GM23338 (cell line): Measurements from ENCODE around the gene ANO7. TPM values are rescaled to one million over a fixed set of nuclear protein-coding genes. Genes with fewer than 3 reads are reported as not detected.

Source experiments
- ATAC-seq: fragments of 200-7000 bp; cut with Tn5 transposase; 3 replicates; pipeline ENCODE4 v1.9.1; 2020
- DNase-seq: peaks from one replicate; pipeline ENCODE4 v3.0.0-alpha.2; 2015; ENCODE audit warnings: low spot score
- H2AFZ ChIP-seq: fragments of 200-600 bp; sonication (generic); 2 replicates; pipeline ENCODE4 v1.8.0; 2016; ENCODE audit warnings: antibody characterized with exemption, mild to moderate bottlenecking, moderate library complexity
- H3F3A ChIP-seq: fragments of 200-600 bp; sonication (generic); replicated peaks from 2 replicates; pipeline ENCODE4 v1.8.0; 2017; ENCODE audit warnings: antibody characterized with exemption, mixed run types, low read depth
- H3K27ac ChIP-seq: fragments of 200-600 bp; sonication (generic); 2 replicates; pipeline ENCODE4 v1.6.1; 2016; ENCODE audit warnings: low read depth
- H3K27me3 ChIP-seq: fragments of 200-600 bp; sonication (generic); 2 replicates; pipeline ENCODE4 v1.8.0; 2016; ENCODE audit warnings: mild to moderate bottlenecking, mixed run types, moderate library complexity; ENCODE audit not compliant: insufficient read depth
- H3K36me3 ChIP-seq: fragments of 200-600 bp; sonication (generic); 2 replicates; pipeline ENCODE4 v1.8.0; 2016; ENCODE audit warnings: mild to moderate bottlenecking; ENCODE audit not compliant: insufficient read depth
- H3K4me1 ChIP-seq: fragments of 200-600 bp; sonication (generic); 2 replicates; pipeline ENCODE4 v1.8.0; 2016; ENCODE audit warnings: mild to moderate bottlenecking, moderate library complexity; ENCODE audit not compliant: insufficient read depth
- H3K4me2 ChIP-seq: fragments of 200-600 bp; sonication (generic); 2 replicates; pipeline ENCODE4 v1.7.1; 2017; ENCODE audit warnings: mixed run types
- H3K4me3 ChIP-seq: fragments of 200-600 bp; sonication (generic); 2 replicates; pipeline ENCODE4 v1.6.1; 2016; ENCODE audit warnings: mixed run types
- H3K79me2 ChIP-seq: fragments of 200-600 bp; sonication (generic); replicated peaks from 2 replicates; pipeline ENCODE4 v1.8.0; 2017; ENCODE audit warnings: mild to moderate bottlenecking; ENCODE audit not compliant: insufficient read depth
- H3K9me2 ChIP-seq: fragments of 200-600 bp; sonication (generic); 2 replicates; pipeline ENCODE4 v1.8.0; 2017; ENCODE audit not compliant: insufficient read depth
- H4K20me1 ChIP-seq: fragments of 200-600 bp; sonication (generic); replicated peaks from 2 replicates; pipeline ENCODE4 v1.8.0; 2017; ENCODE audit warnings: mild to moderate bottlenecking; ENCODE audit not compliant: insufficient read depth
- H3K27ac Mint-ChIP-seq: 2 replicates; pipeline ENCODE4 v1.8.0; 2020; ENCODE audit warnings: inconsistent platforms, mild to moderate bottlenecking, moderate library complexity, mixed read lengths
- H3K27me3 Mint-ChIP-seq: 3 replicates; pipeline ENCODE4 v1.8.0; 2022; ENCODE audit warnings: low read depth, mild to moderate bottlenecking, moderate library complexity, mixed read lengths, inconsistent platforms; ENCODE audit not compliant: insufficient read depth, poor library complexity
- H3K36me3 Mint-ChIP-seq: 3 replicates; pipeline ENCODE4 v1.8.0; 2021; ENCODE audit warnings: low read depth, mild to moderate bottlenecking, inconsistent platforms, moderate library complexity, mixed read lengths
- H3K4me1 Mint-ChIP-seq: 3 replicates; pipeline ENCODE4 v1.8.0; 2020; ENCODE audit warnings: mild to moderate bottlenecking, inconsistent platforms, mixed read lengths
- H3K4me3 Mint-ChIP-seq: 3 replicates; pipeline ENCODE4 v1.8.0; 2021; ENCODE audit warnings: moderate library complexity, mild to moderate bottlenecking, inconsistent platforms, mixed read lengths
- H3K9me3 Mint-ChIP-seq: 3 replicates; pipeline ENCODE4 v1.8.0; 2020; ENCODE audit warnings: moderate library complexity, mild to moderate bottlenecking, inconsistent platforms, mixed read lengths
- ETS1 ChIP-seq: IDR thresholded peaks from 2 replicates; pipeline ENCODE4 v1.6.1; 2016; ENCODE audit warnings: antibody characterized with exemption
- EZH2 ChIP-seq: fragments of 200-600 bp; sonication (generic); IDR thresholded peaks from one replicate; pipeline ENCODE4 v1.8.0; 2017; ENCODE audit warnings: antibody characterized with exemption, mild to moderate bottlenecking, low read depth; ENCODE audit not compliant: unreplicated experiment
- EZH2phosphoT487 ChIP-seq: fragments of 200-600 bp; sonication (generic); IDR thresholded peaks from one replicate; pipeline ENCODE4 v1.8.1; 2018; ENCODE audit warnings: antibody characterized with exemption; ENCODE audit not compliant: unreplicated experiment
- NANOG ChIP-seq: IDR thresholded peaks from 2 replicates; pipeline ENCODE4 v1.6.1; 2016; ENCODE audit warnings: antibody characterized with exemption, borderline replicate concordance
- REST ChIP-seq: IDR thresholded peaks from one replicate; pipeline ENCODE4 v1.6.1; 2018; ENCODE audit warnings: antibody characterized with exemption; ENCODE audit not compliant: unreplicated experiment
- STAT1 ChIP-seq: IDR thresholded peaks from one replicate; pipeline ENCODE4 v1.6.1; 2016; ENCODE audit warnings: antibody characterized with exemption; ENCODE audit not compliant: unreplicated experiment
- ZNF114 ChIP-seq: fragments of 250-450 bp; sonication (Bioruptor Pico); IDR thresholded peaks from 2 replicates; pipeline ENCODE4 v1.5.0; 2020; ENCODE audit warnings: mild to moderate bottlenecking, moderate library complexity
- polyA plus RNA-seq: library from polyadenylated mRNA; unstranded; fragments of >200 nt; fragmentation: Nextera tagmentation; extraction: Ambion mirVana; gene quantifications from 2 replicates; pipeline ENCODE4 v1.2.1, GENCODE V29; 2016
- total RNA-seq: library from RNA; depleted of rRNA; stranded (reverse); fragments of >200 nt; shearing (Covaris generic); gene quantifications from 2 replicates; pipeline ENCODE4 v1.2.3, GENCODE V29; 2014
- TF ChIP-seq, protein P1 (sequence below), 2 experiments: fragments of 200-600 bp in 1 of 2; sonication (generic) in 1 of 2; conservative IDR thresholded peaks; 2 replicates each; pipeline versions ENCODE4 v1.5.1 to v1.6.1; 2016 to 2017; ENCODE audit warnings: antibody characterized with exemption in 2 of 2, low read depth in 2 of 2, mild to moderate bottlenecking in 2 of 2, moderate library complexity in 1 of 2
- TF ChIP-seq, protein P2 (sequence below): fragments of 250-450 bp; sonication (Bioruptor Pico); IDR thresholded peaks from 2 replicates; pipeline ENCODE4 v1.5.0; 2020; ENCODE audit warnings: mild to moderate bottlenecking, moderate library complexity

Gene ANO7
- total and polyA plus RNA-seq, 2 experiments from 2014 or later = 3.6 to 5.1 TPM

DNA sequence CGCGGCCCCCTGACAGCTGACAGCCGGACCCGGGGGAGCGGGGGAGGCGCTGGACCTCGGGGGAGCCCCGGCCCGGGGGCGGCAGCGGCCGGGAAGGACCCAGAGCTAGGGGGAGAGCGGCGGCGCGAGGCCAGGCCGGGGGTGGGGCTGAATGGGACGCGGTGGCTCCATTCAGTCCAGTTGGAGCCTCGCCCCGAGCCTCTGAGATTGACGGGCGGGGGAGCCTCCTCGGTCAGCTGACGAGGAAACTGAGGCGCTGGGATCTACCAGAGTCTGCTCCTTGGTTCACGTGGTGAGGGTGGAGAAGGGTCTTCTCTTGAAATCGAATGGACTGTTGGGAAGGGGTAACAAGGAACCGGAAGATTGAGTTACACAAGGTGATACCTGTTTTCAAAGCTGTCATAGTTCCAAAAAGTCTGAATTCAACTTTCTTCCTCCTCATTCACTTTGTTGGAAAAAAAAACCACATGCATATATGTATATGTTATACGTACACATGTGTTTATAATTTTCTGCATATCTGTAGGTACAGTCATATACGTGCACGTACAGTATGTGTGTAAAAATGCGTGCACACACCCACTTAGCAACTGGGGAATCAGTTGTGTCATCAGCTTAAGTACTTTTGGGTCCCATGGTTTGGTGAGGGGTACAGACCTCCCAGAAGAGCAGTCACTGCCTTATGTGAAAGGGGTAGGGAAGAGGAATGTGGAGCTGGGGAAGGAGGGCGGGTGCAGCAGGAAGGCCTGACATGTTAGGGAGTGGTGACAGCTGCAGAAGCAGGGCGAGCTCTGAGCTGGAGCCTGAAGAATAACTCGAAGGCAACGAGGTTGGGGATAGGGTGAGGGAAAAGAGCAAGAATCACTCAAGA, 37.6 kb upstream of the ANO7 start (continued):
- TF ChIP-seq EZH2phosphoT487 (no peak), REST (no peak)
- TF ChIP-seq, protein P1, sequence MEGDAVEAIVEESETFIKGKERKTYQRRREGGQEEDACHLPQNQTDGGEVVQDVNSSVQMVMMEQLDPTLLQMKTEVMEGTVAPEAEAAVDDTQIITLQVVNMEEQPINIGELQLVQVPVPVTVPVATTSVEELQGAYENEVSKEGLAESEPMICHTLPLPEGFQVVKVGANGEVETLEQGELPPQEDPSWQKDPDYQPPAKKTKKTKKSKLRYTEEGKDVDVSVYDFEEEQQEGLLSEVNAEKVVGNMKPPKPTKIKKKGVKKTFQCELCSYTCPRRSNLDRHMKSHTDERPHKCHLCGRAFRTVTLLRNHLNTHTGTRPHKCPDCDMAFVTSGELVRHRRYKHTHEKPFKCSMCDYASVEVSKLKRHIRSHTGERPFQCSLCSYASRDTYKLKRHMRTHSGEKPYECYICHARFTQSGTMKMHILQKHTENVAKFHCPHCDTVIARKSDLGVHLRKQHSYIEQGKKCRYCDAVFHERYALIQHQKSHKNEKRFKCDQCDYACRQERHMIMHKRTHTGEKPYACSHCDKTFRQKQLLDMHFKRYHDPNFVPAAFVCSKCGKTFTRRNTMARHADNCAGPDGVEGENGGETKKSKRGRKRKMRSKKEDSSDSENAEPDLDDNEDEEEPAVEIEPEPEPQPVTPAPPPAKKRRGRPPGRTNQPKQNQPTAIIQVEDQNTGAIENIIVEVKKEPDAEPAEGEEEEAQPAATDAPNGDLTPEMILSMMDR (conservative IDR thresholded peaks at IDR 0.05; ENCODE audit: low read depth in 2 of 2) = no peak

GRCh38 chr2:241151934-241152660, 36.4 kb upstream of the ANO7 start:
- ATAC-seq = no peak
- Histone ChIP-seq H3K79me2 (peaks cover 38% of the 10 kb centered on the region), H3K4me2 (peak overlapping the region; percentile 90), H3F3A (0 out of 2 replicates have a peak, but pooled peaks cover 6% of the 10 kb centered on the region), H3K4me1 (peaks cover 26% of the 10 kb centered on the region), H2AFZ (no peak overlapping the region), H3K9me2 (no peaks in the 10 kb centered on the region), H4K20me1 (peaks cover 16% of the 10 kb centered on the region), H3K4me3 (peak overlapping the region; percentile 27; the same call in 1 of the 2 replicates), H3K36me3 (no peaks in the 10 kb centered on the region), H3K27me3 (no peaks in the 10 kb centered on the region), H3K27ac (no peak overlapping the region)
- H3K9me3 Mint-ChIP-seq = no peaks in the 10 kb centered on the region; the same call in 2 of the 3 replicates
- peaks cover 11% of the 10 kb centered on the region for H3K27me3 Mint-ChIP-seq
- no peak overlapping the region; the same call in 1 of the 2 replicates for H3K27ac Mint-ChIP-seq
- H3K4me3 Mint-ChIP-seq = peak overlapping the region; percentile 94
- peaks cover 11% of the 10 kb centered on the region for H3K36me3 Mint-ChIP-seq
- peaks cover 33% of the 10 kb centered on the region for H3K4me1 Mint-ChIP-seq
- peak; percentile 40 for DNase-seq
- TF ChIP-seq NANOG (no peak), ETS1 (no peak), EZH2phosphoT487 (no peak), EZH2 (no peak), ZNF114 (CRISPR knock-in tag) (no peak), STAT1 (no peak)
- TF ChIP-seq, protein P2, sequence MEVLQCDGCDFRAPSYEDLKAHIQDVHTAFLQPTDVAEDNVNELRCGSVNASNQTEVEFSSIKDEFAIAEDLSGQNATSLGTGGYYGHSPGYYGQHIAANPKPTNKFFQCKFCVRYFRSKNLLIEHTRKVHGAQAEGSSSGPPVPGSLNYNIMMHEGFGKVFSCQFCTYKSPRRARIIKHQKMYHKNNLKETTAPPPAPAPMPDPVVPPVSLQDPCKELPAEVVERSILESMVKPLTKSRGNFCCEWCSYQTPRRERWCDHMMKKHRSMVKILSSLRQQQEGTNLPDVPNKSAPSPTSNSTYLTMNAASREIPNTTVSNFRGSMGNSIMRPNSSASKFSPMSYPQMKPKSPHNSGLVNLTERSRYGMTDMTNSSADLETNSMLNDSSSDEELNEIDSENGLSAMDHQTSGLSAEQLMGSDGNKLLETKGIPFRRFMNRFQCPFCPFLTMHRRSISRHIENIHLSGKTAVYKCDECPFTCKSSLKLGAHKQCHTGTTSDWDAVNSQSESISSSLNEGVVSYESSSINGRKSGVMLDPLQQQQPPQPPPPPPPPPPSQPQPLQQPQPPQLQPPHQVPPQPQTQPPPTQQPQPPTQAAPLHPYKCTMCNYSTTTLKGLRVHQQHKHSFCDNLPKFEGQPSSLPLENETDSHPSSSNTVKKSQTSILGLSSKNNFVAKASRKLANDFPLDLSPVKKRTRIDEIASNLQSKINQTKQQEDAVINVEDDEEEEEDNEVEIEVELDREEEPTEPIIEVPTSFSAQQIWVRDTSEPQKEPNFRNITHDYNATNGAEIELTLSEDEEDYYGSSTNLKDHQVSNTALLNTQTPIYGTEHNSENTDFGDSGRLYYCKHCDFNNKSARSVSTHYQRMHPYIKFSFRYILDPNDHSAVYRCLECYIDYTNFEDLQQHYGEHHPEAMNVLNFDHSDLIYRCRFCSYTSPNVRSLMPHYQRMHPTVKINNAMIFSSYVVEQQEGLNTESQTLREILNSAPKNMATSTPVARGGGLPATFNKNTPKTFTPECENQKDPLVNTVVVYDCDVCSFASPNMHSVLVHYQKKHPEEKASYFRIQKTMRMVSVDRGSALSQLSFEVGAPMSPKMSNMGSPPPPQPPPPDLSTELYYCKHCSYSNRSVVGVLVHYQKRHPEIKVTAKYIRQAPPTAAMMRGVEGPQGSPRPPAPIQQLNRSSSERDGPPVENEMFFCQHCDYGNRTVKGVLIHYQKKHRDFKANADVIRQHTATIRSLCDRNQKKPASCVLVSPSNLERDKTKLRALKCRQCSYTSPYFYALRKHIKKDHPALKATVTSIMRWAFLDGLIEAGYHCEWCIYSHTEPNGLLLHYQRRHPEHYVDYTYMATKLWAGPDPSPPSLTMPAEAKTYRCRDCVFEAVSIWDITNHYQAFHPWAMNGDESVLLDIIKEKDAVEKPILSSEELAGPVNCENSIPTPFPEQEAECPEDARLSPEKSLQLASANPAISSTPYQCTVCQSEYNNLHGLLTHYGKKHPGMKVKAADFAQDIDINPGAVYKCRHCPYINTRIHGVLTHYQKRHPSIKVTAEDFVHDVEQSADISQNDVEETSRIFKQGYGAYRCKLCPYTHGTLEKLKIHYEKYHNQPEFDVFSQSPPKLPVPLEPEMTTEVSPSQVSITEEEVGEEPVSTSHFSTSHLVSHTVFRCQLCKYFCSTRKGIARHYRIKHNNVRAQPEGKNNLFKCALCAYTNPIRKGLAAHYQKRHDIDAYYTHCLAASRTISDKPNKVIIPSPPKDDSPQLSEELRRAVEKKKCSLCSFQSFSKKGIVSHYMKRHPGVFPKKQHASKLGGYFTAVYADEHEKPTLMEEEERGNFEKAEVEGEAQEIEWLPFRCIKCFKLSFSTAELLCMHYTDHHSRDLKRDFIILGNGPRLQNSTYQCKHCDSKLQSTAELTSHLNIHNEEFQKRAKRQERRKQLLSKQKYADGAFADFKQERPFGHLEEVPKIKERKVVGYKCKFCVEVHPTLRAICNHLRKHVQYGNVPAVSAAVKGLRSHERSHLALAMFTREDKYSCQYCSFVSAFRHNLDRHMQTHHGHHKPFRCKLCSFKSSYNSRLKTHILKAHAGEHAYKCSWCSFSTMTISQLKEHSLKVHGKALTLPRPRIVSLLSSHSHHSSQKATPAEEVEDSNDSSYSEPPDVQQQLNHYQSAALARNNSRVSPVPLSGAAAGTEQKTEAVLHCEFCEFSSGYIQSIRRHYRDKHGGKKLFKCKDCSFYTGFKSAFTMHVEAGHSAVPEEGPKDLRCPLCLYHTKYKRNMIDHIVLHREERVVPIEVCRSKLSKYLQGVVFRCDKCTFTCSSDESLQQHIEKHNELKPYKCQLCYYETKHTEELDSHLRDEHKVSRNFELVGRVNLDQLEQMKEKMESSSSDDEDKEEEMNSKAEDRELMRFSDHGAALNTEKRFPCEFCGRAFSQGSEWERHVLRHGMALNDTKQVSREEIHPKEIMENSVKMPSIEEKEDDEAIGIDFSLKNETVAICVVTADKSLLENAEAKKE (CRISPR knock-in tag) = no peak
